Body of pancreas (tissue), 4 donors: ENCODE measurements around the gene C10orf143. TPM values are rescaled to one million over a fixed set of nuclear protein-coding genes. Genes with fewer than 3 reads are reported as not detected.

Experiments used
- ATAC-seq: fragments of 150-250 bp; one replicate; pipeline ENCODE4 v1.9.1; 2016
- DNase-seq, 4 donors: peaks; one replicate each; pipeline ENCODE4 v3.0.0-alpha.2; 2019
- H3K27ac ChIP-seq, 4 donors: fragments of 200-600 bp; sonication (generic); 1 replicate in 3 of 4; 2 replicates in 1 of 4; pipeline versions ENCODE4 v1.5.1 to v1.6.1; 2016 to 2019; ENCODE audit warnings: mild to moderate bottlenecking in 1 of 4, mixed read lengths in 1 of 4, moderate library complexity in 1 of 4
- H3K27me3 ChIP-seq, 2 donors: fragments of 200-600 bp; sonication (generic); one replicate each; pipeline ENCODE4 v1.6.0; 2016; ENCODE audit warnings: mild to moderate bottlenecking in 1 of 2
- H3K36me3 ChIP-seq, 2 donors: fragments of 200-600 bp; sonication (generic); replicated peaks in 1 of 2; 2 replicates each; pipeline ENCODE4 v1.5.1; 2016; ENCODE audit warnings: low read depth in 2 of 2; ENCODE audit not compliant: insufficient read depth in 1 of 2
- H3K4me1 ChIP-seq: fragments of 200-600 bp; sonication (generic); one replicate; pipeline ENCODE4 v1.6.0; 2016
- H3K4me3 ChIP-seq, 2 donors: fragments of 200-600 bp; sonication (generic); 1 replicate in 1 of 2; 2 replicates in 1 of 2; pipeline ENCODE4 v1.5.1; 2016 to 2019
- H3K9me3 ChIP-seq, 3 donors: fragments of 200-600 bp; sonication (generic); 1 replicate in 2 of 3; 2 replicates in 1 of 3; pipeline ENCODE4 v1.5.1; 2016
- POLR2A ChIP-seq, 3 donors: fragments of 450-650 bp; IDR thresholded peaks; one replicate each; pipeline ENCODE4 v1.6.1; 2016; ENCODE audit warnings: antibody characterized with exemption in 3 of 3, mild to moderate bottlenecking in 2 of 3
- WGBS, 2 donors: methylation state at CpG; one replicate each; pipeline ENCODE4 v1.1.5; 2017; 5-methylcytosine and 5-hydroxymethylcytosine counted together
- intact Hi-C: fragments of 100-400 bp; cut with DNase I; formaldehyde crosslinking; loops from one replicate; pipeline ENCODE4 v1.15.1; 2023
- total RNA-seq, 2 donors: library from RNA; depleted of rRNA; stranded (reverse); fragments of >200 nt; gene quantifications; one replicate each; pipeline ENCODE4 v1.1.0, GENCODE V29; 2016
- TF ChIP-seq, protein P1 (sequence below), 7 experiments: fragments of 450-650 bp in 4 of 7; fragments of 200-600 bp in 3 of 7; sonication (generic) in 3 of 7; IDR thresholded peaks; one replicate each; pipeline ENCODE4 v1.5.1; 2016 to 2019; ENCODE audit warnings: antibody characterized with exemption in 7 of 7

C10orf143 gene
- total RNA-seq, 2 donors from 2014 or later, result 1.3 to 3.3 TPM

DNA sequence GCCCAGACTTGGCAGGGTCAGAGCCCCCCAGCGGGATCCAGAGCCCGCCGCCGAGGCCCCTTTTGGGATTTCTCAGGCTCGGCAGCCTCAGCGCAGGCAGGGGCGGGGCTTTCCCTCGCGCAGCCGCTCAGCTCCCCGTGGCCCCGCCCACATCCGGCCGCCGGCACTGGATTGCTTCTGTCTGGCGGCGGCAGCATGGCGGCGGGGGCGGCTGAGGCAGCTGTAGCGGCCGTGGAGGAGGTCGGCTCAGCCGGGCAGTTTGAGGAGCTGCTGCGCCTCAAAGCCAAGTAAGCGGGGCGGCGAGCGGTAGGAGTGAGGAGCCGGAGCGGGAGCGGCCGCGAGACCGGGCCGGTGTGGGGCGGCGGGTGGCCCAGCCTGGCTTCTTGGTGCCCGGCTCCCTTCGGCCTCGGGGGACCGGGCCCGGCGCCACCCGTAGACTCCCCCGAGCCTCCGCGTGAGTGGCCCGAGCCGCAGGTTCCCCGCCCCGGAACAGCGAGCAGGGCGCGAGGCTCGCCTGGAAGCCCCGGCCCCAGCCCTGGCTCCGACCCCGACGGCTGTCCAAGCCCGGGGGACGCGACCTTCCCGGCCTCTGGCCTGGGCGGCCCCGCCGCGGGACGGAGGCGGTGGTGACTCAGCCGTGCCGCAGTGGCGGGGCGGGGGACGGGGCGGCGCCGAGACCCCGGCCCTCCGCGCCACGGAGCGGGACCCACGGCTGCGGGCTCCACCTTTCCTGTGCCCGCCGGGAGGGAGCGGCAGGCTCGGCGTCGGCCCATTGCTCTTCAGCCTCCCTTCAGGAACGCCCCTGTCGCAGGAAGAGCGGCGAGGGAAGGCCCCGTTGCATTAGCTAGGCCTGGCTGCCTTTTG is 25.8 kb upstream of the C10orf143 start, which contains the start of gene GLRX3:
TSS of gene GLRX3 (plus strand) at position 166 of the 864 bp plus-strand sequence. CDS start at position 196, 30 bp downstream.
- Histone ChIP-seq H3K36me3 (no peaks in the 10 kb centered on the region), H3K27ac (peak within 1 kb of the TSS; percentile 47 to 87 (median 78)), H3K27me3 (no peaks in the 10 kb centered on the region), H3K9me3 (no peaks in the 10 kb centered on the region), H3K4me1 (peaks cover 43% of the 10 kb centered on the region), H3K4me3 (peak within 1 kb of the TSS; percentile 99 to 100)
- TF ChIP-seq, protein P1, sequence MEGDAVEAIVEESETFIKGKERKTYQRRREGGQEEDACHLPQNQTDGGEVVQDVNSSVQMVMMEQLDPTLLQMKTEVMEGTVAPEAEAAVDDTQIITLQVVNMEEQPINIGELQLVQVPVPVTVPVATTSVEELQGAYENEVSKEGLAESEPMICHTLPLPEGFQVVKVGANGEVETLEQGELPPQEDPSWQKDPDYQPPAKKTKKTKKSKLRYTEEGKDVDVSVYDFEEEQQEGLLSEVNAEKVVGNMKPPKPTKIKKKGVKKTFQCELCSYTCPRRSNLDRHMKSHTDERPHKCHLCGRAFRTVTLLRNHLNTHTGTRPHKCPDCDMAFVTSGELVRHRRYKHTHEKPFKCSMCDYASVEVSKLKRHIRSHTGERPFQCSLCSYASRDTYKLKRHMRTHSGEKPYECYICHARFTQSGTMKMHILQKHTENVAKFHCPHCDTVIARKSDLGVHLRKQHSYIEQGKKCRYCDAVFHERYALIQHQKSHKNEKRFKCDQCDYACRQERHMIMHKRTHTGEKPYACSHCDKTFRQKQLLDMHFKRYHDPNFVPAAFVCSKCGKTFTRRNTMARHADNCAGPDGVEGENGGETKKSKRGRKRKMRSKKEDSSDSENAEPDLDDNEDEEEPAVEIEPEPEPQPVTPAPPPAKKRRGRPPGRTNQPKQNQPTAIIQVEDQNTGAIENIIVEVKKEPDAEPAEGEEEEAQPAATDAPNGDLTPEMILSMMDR (IDR thresholded peaks at IDR 0.05), result no peak
- TF ChIP-seq POLR2A (IDR thresholded peaks at IDR 0.05), result peak; percentile 59 to 75 (median 70)
- 0% methylated on average over 11 to 86 of the region's 96 CpGs for WGBS, 2 donors
- peak; percentile 97 for ATAC-seq
- intact Hi-C loops, result no loop called here
- DNase-seq, result peak; percentile 89 to 90 (median 90)

DNA sequence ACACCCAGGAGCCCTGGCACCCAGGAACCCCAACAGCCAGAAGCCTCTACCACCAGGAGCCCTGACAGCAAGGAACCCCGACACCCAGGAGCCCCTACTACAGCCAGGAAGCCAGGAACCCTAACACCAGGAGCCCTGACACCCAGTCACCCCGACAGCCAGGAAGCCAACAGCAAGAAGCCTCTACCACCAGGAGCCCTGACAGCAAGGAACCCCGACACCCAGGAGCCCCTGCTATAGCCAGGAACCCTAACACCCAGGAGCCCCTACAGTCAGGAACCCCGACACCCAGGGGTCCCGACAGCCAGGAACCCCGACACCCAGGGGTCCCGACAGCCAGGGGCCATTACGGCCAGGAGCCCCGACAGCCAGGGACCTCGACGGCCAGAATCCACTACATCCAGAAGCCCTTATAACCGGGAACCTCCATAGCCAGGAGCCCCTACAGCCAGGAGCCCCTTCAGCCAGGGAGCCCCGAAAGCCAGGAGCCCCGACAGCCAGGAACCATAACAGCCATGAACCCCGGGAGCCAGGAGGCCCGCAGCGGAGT is 25.1 kb upstream of the C10orf143 start:
- Histone ChIP-seq H3K36me3 (no peaks in the 10 kb centered on the region), H3K9me3 (no peaks in the 10 kb centered on the region), H3K4me3 (peak overlapping the region; percentile 99 to 100), H3K27ac (peak overlapping the region; percentile 47 to 87 (median 78)), H3K27me3 (no peaks in the 10 kb centered on the region), H3K4me1 (peaks cover 38% of the 10 kb centered on the region)
- DNase-seq (peak in 1 of 4 donors; percentile 16), ATAC-seq (peak; percentile 18)
- TF ChIP-seq, protein P1 (IDR thresholded peaks at IDR 0.05), result no peak
- TF ChIP-seq POLR2A (IDR thresholded peaks at IDR 0.05), result no peak
- intact Hi-C loops, result no loop called here
- 16 to 20% methylated on average over 4 to 17 of the region's 17 CpGs for WGBS, 2 donors

DNA sequence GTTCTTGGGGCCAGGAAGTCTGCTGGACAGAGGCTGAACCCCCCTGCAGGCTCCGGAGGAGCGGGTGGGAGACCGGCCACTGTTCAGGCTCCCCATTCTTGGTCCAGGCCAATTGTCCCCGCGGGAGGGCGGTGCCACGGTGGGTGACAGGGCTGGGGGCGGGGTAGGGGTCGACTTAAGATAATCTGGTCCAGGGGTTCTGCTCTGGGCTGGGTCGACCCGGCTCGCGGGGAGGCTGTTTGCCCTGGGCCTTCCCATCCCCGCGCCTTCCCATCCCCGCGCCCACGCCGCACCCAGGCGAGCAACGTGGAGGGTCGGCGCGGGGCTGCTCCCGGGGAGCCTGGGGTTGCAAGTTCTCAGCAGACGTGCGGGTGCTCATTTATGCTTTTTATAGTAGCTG is 18.3 kb upstream of the C10orf143 start:
- no peaks in the 10 kb centered on the region for H3K27me3 ChIP-seq
- no peak overlapping the region for H3K27ac ChIP-seq
- H3K4me1 ChIP-seq, result peaks cover 4% of the 10 kb centered on the region
- no peaks in the 10 kb centered on the region for H3K9me3 ChIP-seq
- no peak overlapping the region for H3K4me3 ChIP-seq
- ATAC-seq (no peak), DNase-seq (no peak)
- intact Hi-C loops, result no loop called here
- TF ChIP-seq, protein P1 (IDR thresholded peaks at IDR 0.05), result no peak
- TF ChIP-seq POLR2A (IDR thresholded peaks at IDR 0.05), result no peak
- WGBS, 2 donors, result 0 to 19% methylated on average over 3 to 27 of the region's 27 CpGs
- H3K36me3 ChIP-seq, result no peaks in the 10 kb centered on the region

DNA sequence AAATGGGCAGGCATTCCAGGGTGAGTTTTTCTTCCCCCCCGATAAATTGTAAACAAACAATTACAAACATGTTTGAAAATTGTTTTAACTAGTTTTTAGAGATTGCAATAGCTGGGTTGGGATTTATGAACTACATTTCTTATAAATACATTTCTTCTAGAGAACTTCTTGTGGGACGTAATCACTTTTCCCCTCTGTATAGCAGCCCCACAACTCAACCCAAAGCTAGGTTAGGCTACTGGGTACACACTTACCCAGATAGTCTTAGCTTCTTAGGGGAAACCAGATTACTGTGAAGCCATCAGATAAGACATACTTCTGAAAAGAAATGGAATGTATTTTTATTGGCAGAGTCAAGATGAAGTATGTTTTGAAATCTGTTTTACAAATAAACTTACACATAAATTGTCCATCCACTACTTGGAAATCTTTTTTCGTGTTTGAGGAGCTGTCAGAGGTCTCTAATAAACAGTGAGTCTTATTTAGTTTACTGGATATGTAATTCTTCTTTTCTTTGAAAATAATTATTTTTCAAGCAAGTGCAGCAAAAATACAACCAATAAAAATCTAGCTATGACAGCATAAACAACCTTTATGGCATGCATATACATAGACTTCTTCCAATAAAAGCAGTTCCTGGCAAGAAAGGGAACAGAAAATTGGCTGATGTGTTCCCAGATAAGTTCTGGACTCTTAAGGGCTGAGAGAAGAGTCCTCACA is 17.6 kb upstream of the C10orf143 start:
- no peak for ATAC-seq

More for the DNA sequence above, 17.6 kb upstream of the C10orf143 start:
- no peaks in the 10 kb centered on the region for H3K36me3 ChIP-seq
- no peaks in the 10 kb centered on the region for H3K9me3 ChIP-seq
- intact Hi-C loops, result no loop called here
- no peak overlapping the region for H3K4me3 ChIP-seq
- H3K27ac ChIP-seq, result no peak overlapping the region
- H3K27me3 ChIP-seq, result no peaks in the 10 kb centered on the region
- peaks cover 4% of the 10 kb centered on the region for H3K4me1 ChIP-seq
- 23 to 29% methylated on average over 3 of the region's 3 CpGs for WGBS, 2 donors
- no peak for TF ChIP-seq POLR2A (IDR thresholded peaks at IDR 0.05)
- TF ChIP-seq, protein P1 (IDR thresholded peaks at IDR 0.05), result no peak
- DNase-seq, result no peak
